Measurements from ENCODE around the gene ACSL3. TPM values are rescaled to one million over a fixed set of nuclear protein-coding genes. Genes with fewer than 3 reads are reported as not detected.

Gene ACSL3
- total and polyA plus RNA-seq, 2 donors from 2014 or later, result 33.6 to 58.8 TPM

- no peaks in the 10 kb centered on the region for H3K4me1 ChIP-seq (ENCODE audit: control insufficient read depth in 2 of 3, insufficient read depth in 2 of 3, low read depth in 1 of 3, low read length in 3 of 3)
- H3K4me3 ChIP-seq (ENCODE audit: low read length in 3 of 3), result no peak overlapping the region
- no peak overlapping the region for H3K27ac ChIP-seq (ENCODE audit: low read depth in 2 of 2, low read length in 2 of 2)
- TF ChIP-seq, protein P1, sequence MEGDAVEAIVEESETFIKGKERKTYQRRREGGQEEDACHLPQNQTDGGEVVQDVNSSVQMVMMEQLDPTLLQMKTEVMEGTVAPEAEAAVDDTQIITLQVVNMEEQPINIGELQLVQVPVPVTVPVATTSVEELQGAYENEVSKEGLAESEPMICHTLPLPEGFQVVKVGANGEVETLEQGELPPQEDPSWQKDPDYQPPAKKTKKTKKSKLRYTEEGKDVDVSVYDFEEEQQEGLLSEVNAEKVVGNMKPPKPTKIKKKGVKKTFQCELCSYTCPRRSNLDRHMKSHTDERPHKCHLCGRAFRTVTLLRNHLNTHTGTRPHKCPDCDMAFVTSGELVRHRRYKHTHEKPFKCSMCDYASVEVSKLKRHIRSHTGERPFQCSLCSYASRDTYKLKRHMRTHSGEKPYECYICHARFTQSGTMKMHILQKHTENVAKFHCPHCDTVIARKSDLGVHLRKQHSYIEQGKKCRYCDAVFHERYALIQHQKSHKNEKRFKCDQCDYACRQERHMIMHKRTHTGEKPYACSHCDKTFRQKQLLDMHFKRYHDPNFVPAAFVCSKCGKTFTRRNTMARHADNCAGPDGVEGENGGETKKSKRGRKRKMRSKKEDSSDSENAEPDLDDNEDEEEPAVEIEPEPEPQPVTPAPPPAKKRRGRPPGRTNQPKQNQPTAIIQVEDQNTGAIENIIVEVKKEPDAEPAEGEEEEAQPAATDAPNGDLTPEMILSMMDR (IDR thresholded peaks at IDR 0.05; ENCODE audit: borderline replicate concordance, extremely low read depth, insufficient read depth), result no peak
- peaks cover 0 to 4% (median 0%) of the 10 kb centered on the region in 3 donors for H3K9me3 ChIP-seq (ENCODE audit: control insufficient read depth in 2 of 3, insufficient read depth in 1 of 3, low read length in 3 of 3)
- no peak overlapping the region for H3K9ac ChIP-seq (ENCODE audit: low read length in 3 of 3)
- FAIRE-seq (no peak), DNase-seq (no peak)
- intact Hi-C loops (cut with DNase I), result no loop called here
- H3K36me3 ChIP-seq (ENCODE audit: control insufficient read depth in 2 of 3, insufficient read depth in 3 of 3, low read length in 3 of 3), result no peaks in the 10 kb centered on the region
- no peaks in the 10 kb centered on the region for H3K27me3 ChIP-seq (ENCODE audit: control insufficient read depth, insufficient read depth, low read length)
Measured at GRCh38 chr2:222949073-222949472, 88.2 kb downstream of the ACSL3 start.

DNA sequence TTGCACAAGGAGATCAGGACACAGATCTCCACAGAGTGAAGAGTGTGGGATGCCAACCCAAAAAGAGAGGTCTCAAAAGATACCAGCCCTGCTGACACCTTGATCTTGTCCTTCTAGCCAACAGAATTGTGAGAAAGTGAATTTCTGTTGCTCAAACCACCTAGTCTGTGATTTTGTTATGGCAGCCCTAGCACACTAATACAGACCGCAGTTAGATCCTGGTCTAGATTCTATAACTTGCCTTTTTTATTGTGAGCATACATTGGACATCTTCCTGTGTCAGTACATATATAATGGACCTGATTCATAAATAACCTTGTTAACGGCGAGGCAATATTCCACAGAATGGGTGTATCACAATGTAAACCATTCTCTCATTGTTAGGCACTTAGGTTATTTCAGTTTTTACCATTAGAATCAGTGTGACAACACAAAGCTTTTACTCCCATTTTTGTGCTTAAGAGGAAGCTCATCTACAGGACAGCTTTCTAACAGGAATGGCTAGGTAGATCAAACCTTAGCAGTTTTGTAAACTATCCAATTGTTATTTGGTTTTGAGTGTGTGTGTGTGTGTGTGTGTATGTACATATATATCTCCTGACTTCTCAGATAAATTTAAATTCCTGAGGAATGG is 89.0 kb downstream of the ACSL3 start:
- no peaks in the 10 kb centered on the region for H3K27me3 ChIP-seq (ENCODE audit: control insufficient read depth, insufficient read depth, low read length)
- H3K9me3 ChIP-seq (ENCODE audit: control insufficient read depth in 2 of 3, insufficient read depth in 1 of 3, low read length in 3 of 3), result peaks cover 0 to 4% (median 0%) of the 10 kb centered on the region in 3 donors
- FAIRE-seq (no peak), DNase-seq (no peak)
- no peak overlapping the region for H3K27ac ChIP-seq (ENCODE audit: low read depth in 2 of 2, low read length in 2 of 2)
- H3K4me3 ChIP-seq (ENCODE audit: low read length in 3 of 3), result no peak overlapping the region
- intact Hi-C loops (cut with DNase I), result no loop called here
- H3K9ac ChIP-seq (ENCODE audit: low read length in 3 of 3), result no peak overlapping the region
- no peaks in the 10 kb centered on the region for H3K36me3 ChIP-seq (ENCODE audit: control insufficient read depth in 2 of 3, insufficient read depth in 3 of 3, low read length in 3 of 3)
- no peaks in the 10 kb centered on the region for H3K4me1 ChIP-seq (ENCODE audit: control insufficient read depth in 2 of 3, insufficient read depth in 2 of 3, low read depth in 1 of 3, low read length in 3 of 3)
- TF ChIP-seq, protein P1 (IDR thresholded peaks at IDR 0.05; ENCODE audit: borderline replicate concordance, extremely low read depth, insufficient read depth), result no peak

- Histone ChIP-seq H3K9ac (ENCODE audit: low read length in 3 of 3) (no peak overlapping the region), H3K27ac (ENCODE audit: low read depth in 2 of 2, low read length in 2 of 2) (no peak overlapping the region), H3K36me3 (ENCODE audit: control insufficient read depth in 2 of 3, insufficient read depth in 3 of 3, low read length in 3 of 3) (no peaks in the 10 kb centered on the region), H3K4me3 (ENCODE audit: low read length in 3 of 3) (no peak overlapping the region), H3K9me3 (ENCODE audit: control insufficient read depth in 2 of 3, insufficient read depth in 1 of 3, low read length in 3 of 3) (peaks cover 0 to 4% (median 0%) of the 10 kb centered on the region in 3 donors), H3K27me3 (ENCODE audit: control insufficient read depth, insufficient read depth, low read length) (no peaks in the 10 kb centered on the region), H3K4me1 (ENCODE audit: control insufficient read depth in 2 of 3, insufficient read depth in 2 of 3, low read depth in 1 of 3, low read length in 3 of 3) (no peaks in the 10 kb centered on the region)
- DNase-seq (no peak), FAIRE-seq (no peak)
- intact Hi-C loops (cut with DNase I), result no loop called here
- TF ChIP-seq, protein P1 (IDR thresholded peaks at IDR 0.05; ENCODE audit: borderline replicate concordance, extremely low read depth, insufficient read depth), result no peak
Measured at GRCh38 chr2:222950638-222951285, 89.9 kb downstream of the ACSL3 start.
